Neural cell (in vitro differentiated cells): Measurements from ENCODE around the gene NAGS. TPM values are rescaled to one million over a fixed set of nuclear protein-coding genes. Genes with fewer than 3 reads are reported as not detected.

Experiments used
- H2AFZ ChIP-seq: fragments of 200-600, 300-800 bp; sonication (generic), shearing (Covaris generic); 2 replicates; pipeline ENCODE4 v1.6.0; 2014; ENCODE audit warnings: low read depth, mild to moderate bottlenecking, antibody characterized with exemption, low read length, moderate library complexity
- H3F3A ChIP-seq: fragments of 200-600 bp; shearing (Covaris generic); 2 replicates; pipeline ENCODE4 v1.6.1; 2016; ENCODE audit warnings: mild to moderate bottlenecking, moderate library complexity, mixed read lengths, antibody characterized with exemption, low read length; ENCODE audit not compliant: insufficient read depth, poor library complexity, severe bottlenecking
- H3K27ac ChIP-seq: fragments of 200-600, 300-800 bp; sonication (generic), shearing (Covaris generic); 2 replicates; pipeline ENCODE4 v1.5.1; 2014; ENCODE audit warnings: mild to moderate bottlenecking, low read length, moderate library complexity
- H3K27me3 ChIP-seq: fragments of 300-800, 200-600 bp; sonication (generic), shearing (Covaris generic); 2 replicates; pipeline ENCODE4 v1.6.0; 2014; ENCODE audit warnings: mild to moderate bottlenecking, low read depth, low read length, moderate library complexity; ENCODE audit not compliant: insufficient read depth
- H3K36me3 ChIP-seq: fragments of 300-800, 200-600 bp; sonication (generic), shearing (Covaris generic); 2 replicates; pipeline ENCODE4 v1.5.1; 2014; ENCODE audit warnings: mild to moderate bottlenecking, antibody characterized with exemption, low read length, moderate library complexity; ENCODE audit not compliant: insufficient read depth
- H3K4me2 ChIP-seq: fragments of 300-800, 200-600 bp; sonication (generic), shearing (Covaris generic); 2 replicates; pipeline ENCODE4 v1.6.0; 2014; ENCODE audit warnings: mild to moderate bottlenecking, low read length
- H3K4me3 ChIP-seq: fragments of 300-800, 200-600 bp; sonication (generic), shearing (Covaris generic); 2 replicates; pipeline ENCODE4 v1.5.1; 2014; ENCODE audit warnings: mild to moderate bottlenecking, low read length, moderate library complexity
- H3K79me2 ChIP-seq: fragments of 200-600 bp; shearing (Covaris generic); replicated peaks from 2 replicates; pipeline ENCODE4 v1.6.0; 2014; ENCODE audit warnings: mild to moderate bottlenecking, low read length, moderate library complexity; ENCODE audit not compliant: insufficient read depth
- H3K9ac ChIP-seq: fragments of 300-800, 200-600 bp; sonication (generic), shearing (Covaris generic); 2 replicates; pipeline ENCODE4 v1.6.1; 2016; ENCODE audit warnings: mild to moderate bottlenecking, low read length, mixed read lengths
- H3K9me2 ChIP-seq: fragments of 200-600 bp; shearing (Covaris generic); 2 replicates; pipeline ENCODE4 v1.6.1; 2016; ENCODE audit warnings: mild to moderate bottlenecking, low read length, mixed read lengths; ENCODE audit not compliant: insufficient read depth
- H3K9me3 ChIP-seq: fragments of 200-600, 300-800 bp; sonication (generic), shearing (Covaris generic); 2 replicates; pipeline ENCODE4 v1.6.1; 2016; ENCODE audit warnings: mild to moderate bottlenecking, mixed run types, low read length, moderate library complexity, mixed read lengths
- H4K20me1 ChIP-seq: fragments of 200-600 bp; shearing (Covaris generic); 2 replicates; pipeline ENCODE4 v1.6.1; 2016; ENCODE audit warnings: mild to moderate bottlenecking, mixed run types; ENCODE audit not compliant: insufficient read depth
- CTCF ChIP-seq: fragments of 450-650 bp; IDR thresholded peaks from 2 replicates; pipeline ENCODE4 v1.5.1; 2014; ENCODE audit warnings: antibody characterized with exemption, mild to moderate bottlenecking, moderate library complexity; ENCODE audit not compliant: poor library complexity, severe bottlenecking
- EP300 ChIP-seq: fragments of 450-650 bp; conservative IDR thresholded peaks from 2 replicates; pipeline ENCODE4 v1.6.1; 2014; ENCODE audit warnings: antibody characterized with exemption, mild to moderate bottlenecking, moderate library complexity; ENCODE audit not compliant: poor library complexity, severe bottlenecking
- EZH2 ChIP-seq: fragments of 200-600, 300-800 bp; shearing (Covaris generic), sonication (generic); IDR thresholded peaks from 2 replicates; pipeline ENCODE4 v1.6.1; 2014; ENCODE audit warnings: antibody characterized with exemption, low read length, borderline replicate concordance, mild to moderate bottlenecking; ENCODE audit not compliant: insufficient read depth, poor library complexity, severe bottlenecking
- MXI1 ChIP-seq: fragments of 450-650 bp; conservative IDR thresholded peaks from 2 replicates; pipeline ENCODE4 v1.6.1; 2014; ENCODE audit warnings: antibody characterized with exemption, mild to moderate bottlenecking; ENCODE audit not compliant: poor library complexity, severe bottlenecking
- POLR2AphosphoS5 ChIP-seq: IDR thresholded peaks from 2 replicates; pipeline ENCODE4 v1.6.1; 2012
- RAD21 ChIP-seq: fragments of 450-650 bp; conservative IDR thresholded peaks from 2 replicates; pipeline ENCODE4 v1.6.1; 2014; ENCODE audit warnings: antibody characterized with exemption, mild to moderate bottlenecking, moderate library complexity
- REST ChIP-seq: IDR thresholded peaks from 2 replicates; pipeline ENCODE4 v1.6.1; 2012; ENCODE audit warnings: borderline replicate concordance
- SMC3 ChIP-seq: fragments of 450-650 bp; conservative IDR thresholded peaks from 2 replicates; pipeline ENCODE4 v1.6.1; 2014; ENCODE audit warnings: antibody characterized with exemption, mild to moderate bottlenecking, moderate library complexity; ENCODE audit not compliant: poor library complexity
- TAF1 ChIP-seq: IDR thresholded peaks from 2 replicates; pipeline ENCODE4 v1.6.1; 2012; ENCODE audit warnings: low read depth
- polyA plus RNA-seq: library from polyadenylated mRNA; depleted of rRNA; stranded (reverse); fragments of >200 nt; gene quantifications from 2 replicates; pipeline ENCODE4 v1.2.3, GENCODE V29; 2014

The NAGS gene
- polyA plus RNA-seq, 1 donor from 2014 or later, result not detected

GRCh38 chr17:43966276-43966675, 38.1 kb upstream of the NAGS start:
- Histone ChIP-seq H3K9me3 (no peaks in the 10 kb centered on the region), H3F3A (no peaks in the 10 kb centered on the region), H2AFZ (no peak overlapping the region), H3K4me3 (no peak overlapping the region), H4K20me1 (no peaks in the 10 kb centered on the region), H3K4me2 (no peak overlapping the region), H3K9ac (no peak overlapping the region), H3K36me3 (no peaks in the 10 kb centered on the region), H3K79me2 (no peaks in the 10 kb centered on the region), H3K27ac (no peak overlapping the region), H3K27me3 (no peaks in the 10 kb centered on the region), H3K9me2 (no peaks in the 10 kb centered on the region)
- TF ChIP-seq CTCF, result no peak
- TF ChIP-seq EP300, result no peak
- no peak for TF ChIP-seq REST
- no peak for TF ChIP-seq SMC3
- no peak for TF ChIP-seq POLR2AphosphoS5
- no peak for TF ChIP-seq MXI1
- no peak for TF ChIP-seq RAD21
- no peak for TF ChIP-seq TAF1
- no peak for TF ChIP-seq EZH2

- no peaks in the 10 kb centered on the region for H3K79me2 ChIP-seq
- H3K4me3 ChIP-seq, result no peak overlapping the region
- H3K27ac ChIP-seq, result no peak overlapping the region
- H3K9me3 ChIP-seq, result no peaks in the 10 kb centered on the region
- no peak for TF ChIP-seq TAF1
- TF ChIP-seq EP300, result no peak
- TF ChIP-seq CTCF, result no peak
- no peak for TF ChIP-seq SMC3
- no peak for TF ChIP-seq REST
- TF ChIP-seq POLR2AphosphoS5, result no peak
- TF ChIP-seq EZH2, result no peak
- TF ChIP-seq MXI1, result no peak
- TF ChIP-seq RAD21, result no peak
- no peaks in the 10 kb centered on the region for H4K20me1 ChIP-seq
- no peaks in the 10 kb centered on the region for H3K27me3 ChIP-seq
- H2AFZ ChIP-seq, result no peak overlapping the region
- no peaks in the 10 kb centered on the region for H3K9me2 ChIP-seq
- H3K4me2 ChIP-seq, result no peak overlapping the region
- H3K36me3 ChIP-seq, result no peaks in the 10 kb centered on the region
- no peaks in the 10 kb centered on the region for H3F3A ChIP-seq
- no peak overlapping the region for H3K9ac ChIP-seq
These were observed 37.1 kb upstream of the NAGS start for GRCh38 chr17:43967251-43967875.
